ENCODE measurements around the gene NLRX1.

The NLRX1 gene, protein sequence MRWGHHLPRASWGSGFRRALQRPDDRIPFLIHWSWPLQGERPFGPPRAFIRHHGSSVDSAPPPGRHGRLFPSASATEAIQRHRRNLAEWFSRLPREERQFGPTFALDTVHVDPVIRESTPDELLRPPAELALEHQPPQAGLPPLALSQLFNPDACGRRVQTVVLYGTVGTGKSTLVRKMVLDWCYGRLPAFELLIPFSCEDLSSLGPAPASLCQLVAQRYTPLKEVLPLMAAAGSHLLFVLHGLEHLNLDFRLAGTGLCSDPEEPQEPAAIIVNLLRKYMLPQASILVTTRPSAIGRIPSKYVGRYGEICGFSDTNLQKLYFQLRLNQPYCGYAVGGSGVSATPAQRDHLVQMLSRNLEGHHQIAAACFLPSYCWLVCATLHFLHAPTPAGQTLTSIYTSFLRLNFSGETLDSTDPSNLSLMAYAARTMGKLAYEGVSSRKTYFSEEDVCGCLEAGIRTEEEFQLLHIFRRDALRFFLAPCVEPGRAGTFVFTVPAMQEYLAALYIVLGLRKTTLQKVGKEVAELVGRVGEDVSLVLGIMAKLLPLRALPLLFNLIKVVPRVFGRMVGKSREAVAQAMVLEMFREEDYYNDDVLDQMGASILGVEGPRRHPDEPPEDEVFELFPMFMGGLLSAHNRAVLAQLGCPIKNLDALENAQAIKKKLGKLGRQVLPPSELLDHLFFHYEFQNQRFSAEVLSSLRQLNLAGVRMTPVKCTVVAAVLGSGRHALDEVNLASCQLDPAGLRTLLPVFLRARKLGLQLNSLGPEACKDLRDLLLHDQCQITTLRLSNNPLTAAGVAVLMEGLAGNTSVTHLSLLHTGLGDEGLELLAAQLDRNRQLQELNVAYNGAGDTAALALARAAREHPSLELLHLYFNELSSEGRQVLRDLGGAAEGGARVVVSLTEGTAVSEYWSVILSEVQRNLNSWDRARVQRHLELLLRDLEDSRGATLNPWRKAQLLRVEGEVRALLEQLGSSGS

DNA sequence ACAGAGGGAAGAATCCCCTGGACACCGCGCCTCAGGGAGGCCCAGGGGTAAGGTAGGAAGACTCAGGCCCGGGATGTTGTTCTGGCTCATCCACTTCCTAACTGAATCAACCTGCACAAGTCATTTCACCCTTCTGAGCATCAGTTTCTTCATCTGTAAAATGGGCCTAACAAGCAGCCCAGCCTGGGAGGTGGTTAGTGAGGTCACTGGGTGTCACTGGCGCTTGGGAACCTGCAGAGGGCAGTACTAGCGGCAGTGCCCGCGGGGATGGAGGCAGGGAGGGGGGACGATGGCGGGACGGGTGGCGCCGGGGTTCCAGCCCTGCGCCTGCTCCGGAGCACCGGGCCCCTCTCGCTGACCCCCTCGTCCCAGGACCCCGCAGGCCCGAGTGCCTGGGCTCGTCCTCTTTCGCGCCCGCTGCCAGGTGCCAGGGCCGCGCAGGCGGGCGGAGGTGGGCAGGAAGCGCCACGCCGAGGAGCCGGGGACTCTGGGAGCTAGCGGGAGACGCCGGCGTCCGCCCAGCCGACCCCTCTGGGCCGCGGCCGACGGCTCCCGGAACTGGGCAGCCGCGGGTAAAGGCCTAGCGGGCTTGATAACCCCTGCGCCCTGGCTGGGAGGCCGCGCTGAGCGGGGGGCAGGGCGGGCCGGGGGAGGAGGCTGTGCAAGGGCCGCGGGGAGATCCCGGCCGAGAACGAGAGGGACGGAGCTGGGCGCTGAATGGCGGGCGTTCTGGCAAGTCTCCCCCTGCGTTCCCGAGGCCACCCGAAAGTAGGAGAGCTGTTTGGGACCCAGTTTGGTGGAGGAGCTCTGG is at the start of gene NLRX1:
Gene NLRX1, plus strand, starts transcription at position 255 of the 811 bp plus-strand sequence. CDS start 2,679 bp downstream, outside the sequence.
- ChIA-PET CTCF (interaction anchor here (0.6 to 5.3 kb wide), 38 partner anchors 9 to 206 kb away, joined by 3 to 46 read pairs (median 4); no protein-coding TSS in a partner anchor), POLR2A (no interaction called here)
- TF ChIP-seq, protein P1, sequence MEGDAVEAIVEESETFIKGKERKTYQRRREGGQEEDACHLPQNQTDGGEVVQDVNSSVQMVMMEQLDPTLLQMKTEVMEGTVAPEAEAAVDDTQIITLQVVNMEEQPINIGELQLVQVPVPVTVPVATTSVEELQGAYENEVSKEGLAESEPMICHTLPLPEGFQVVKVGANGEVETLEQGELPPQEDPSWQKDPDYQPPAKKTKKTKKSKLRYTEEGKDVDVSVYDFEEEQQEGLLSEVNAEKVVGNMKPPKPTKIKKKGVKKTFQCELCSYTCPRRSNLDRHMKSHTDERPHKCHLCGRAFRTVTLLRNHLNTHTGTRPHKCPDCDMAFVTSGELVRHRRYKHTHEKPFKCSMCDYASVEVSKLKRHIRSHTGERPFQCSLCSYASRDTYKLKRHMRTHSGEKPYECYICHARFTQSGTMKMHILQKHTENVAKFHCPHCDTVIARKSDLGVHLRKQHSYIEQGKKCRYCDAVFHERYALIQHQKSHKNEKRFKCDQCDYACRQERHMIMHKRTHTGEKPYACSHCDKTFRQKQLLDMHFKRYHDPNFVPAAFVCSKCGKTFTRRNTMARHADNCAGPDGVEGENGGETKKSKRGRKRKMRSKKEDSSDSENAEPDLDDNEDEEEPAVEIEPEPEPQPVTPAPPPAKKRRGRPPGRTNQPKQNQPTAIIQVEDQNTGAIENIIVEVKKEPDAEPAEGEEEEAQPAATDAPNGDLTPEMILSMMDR (IDR thresholded peaks at IDR 0.05; ENCODE audit: control extremely low read depth, extremely low read depth, low read depth, missing control alignments), result peak; percentile 98
- DNase-seq (ENCODE audit: extremely low spot score), result peak; percentile 96

DNA sequence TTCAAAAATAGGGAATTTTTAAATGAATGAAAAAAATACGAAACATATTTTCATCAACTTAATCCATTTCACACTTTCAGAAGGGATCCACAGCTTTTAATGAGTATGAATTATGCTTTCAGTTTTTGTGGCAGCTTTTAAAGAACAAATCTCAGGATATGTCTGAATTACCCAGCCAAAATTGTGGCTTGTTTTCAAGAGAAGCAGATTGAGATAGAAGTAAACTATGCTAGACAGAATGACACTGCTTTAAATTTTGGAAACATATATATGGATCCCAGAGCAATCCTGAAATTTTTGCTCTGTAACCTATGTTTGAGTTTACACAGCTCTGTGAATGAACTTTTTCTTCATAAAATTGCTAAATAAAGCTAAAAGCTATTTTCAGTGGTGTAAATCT is 49.6 kb upstream of the NLRX1 start:
- POLR2A ChIA-PET, result interaction anchor here (0.6 kb wide), 1 partner anchor 34 kb away, joined by 6 read pairs; no protein-coding TSS in a partner anchor
- TF ChIP-seq, protein P1 (IDR thresholded peaks at IDR 0.05; ENCODE audit: control extremely low read depth, extremely low read depth, low read depth, missing control alignments), result no peak
- DNase-seq (ENCODE audit: extremely low spot score), result no peak
- CTCF ChIA-PET, result interaction anchor here (1.1 to 4.9 kb wide), 5 partner anchors 10 to 212 kb away, joined by 3 to 29 read pairs (median 4); partner anchors contain the start of gene C2CD2L

DNA sequence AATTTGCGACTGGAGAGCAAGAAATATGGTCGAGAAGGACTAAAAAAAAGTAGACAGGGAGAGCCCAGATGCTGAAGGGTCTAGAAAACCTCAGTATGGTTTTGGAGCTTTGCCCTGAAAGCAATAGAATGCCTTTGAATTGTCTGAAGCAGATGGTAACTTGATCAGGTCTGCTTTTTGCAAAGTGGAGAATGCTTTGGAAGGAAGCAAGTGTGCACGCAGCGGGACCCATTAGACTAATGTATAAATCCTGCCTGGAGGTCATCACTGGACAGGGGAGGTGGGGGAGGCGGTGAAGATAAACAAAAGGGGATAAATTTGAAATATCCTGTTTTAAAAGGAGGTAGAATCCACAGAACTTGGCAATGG is 47.9 kb upstream of the NLRX1 start:
- ChIA-PET POLR2A (interaction anchor here (1.4 to 1.8 kb wide), 2 partner anchors 18 to 26 kb away, joined by 4 to 10 read pairs; a partner anchor contains a TSS), CTCF (interaction anchor here (0.7 to 4.9 kb wide), 6 partner anchors 9 to 202 kb away, joined by 3 to 29 read pairs (median 10); partner anchors contain the start of gene CBL)
- TF ChIP-seq, protein P1 (IDR thresholded peaks at IDR 0.05; ENCODE audit: control extremely low read depth, extremely low read depth, low read depth, missing control alignments), result no peak
- no peak for DNase-seq (ENCODE audit: extremely low spot score)

DNA sequence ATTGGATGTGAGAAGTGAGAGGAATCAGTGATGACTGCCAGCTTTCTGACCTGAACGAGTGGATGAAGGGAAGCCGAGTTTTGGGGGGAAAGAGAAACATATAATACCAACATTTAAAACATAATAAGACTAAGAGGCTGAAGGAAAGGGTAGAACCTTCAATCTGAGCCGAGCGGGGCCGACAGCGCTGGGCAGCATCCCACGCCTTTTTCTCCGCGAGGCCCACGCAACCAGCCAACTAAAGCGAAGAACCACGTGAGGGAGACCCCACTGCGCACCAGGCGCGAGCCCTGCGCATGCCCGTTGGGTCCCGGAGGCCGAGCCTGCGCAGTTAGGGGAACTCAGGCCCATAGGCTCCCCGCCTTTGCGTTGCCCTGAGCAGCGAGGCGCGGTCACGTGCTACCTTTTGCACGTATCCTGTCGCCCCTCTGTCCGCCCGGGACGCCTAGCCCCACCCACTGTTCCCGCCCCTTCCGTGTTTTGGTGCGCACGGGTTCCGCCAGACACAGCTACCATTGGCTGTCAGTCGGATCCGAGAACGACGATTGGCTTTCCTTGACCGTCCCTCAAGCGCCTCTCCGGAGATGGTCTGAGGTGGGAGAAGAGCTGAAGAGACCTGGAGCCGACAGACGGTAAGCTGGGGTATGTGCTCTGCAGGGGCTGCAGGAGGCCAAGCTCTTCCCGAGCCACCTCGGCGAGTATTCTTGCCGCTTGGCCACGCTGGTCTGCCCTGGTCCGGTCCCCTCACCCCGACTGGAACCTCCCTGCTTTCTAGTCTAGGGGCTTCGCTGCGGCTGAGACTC is 47.3 kb upstream of the NLRX1 start, which contains the start of gene HINFP:
Gene HINFP, plus strand, starts transcription at position 573 of the 803 bp plus-strand sequence. CDS start 5,365 bp downstream, outside the sequence.
- CTCF ChIA-PET, result interaction anchor here (0.7 to 4.9 kb wide), 12 partner anchors 9 to 202 kb away, joined by 3 to 29 read pairs (median 4); partner anchors contain the start of genes CBL and CENATAC

DNA sequence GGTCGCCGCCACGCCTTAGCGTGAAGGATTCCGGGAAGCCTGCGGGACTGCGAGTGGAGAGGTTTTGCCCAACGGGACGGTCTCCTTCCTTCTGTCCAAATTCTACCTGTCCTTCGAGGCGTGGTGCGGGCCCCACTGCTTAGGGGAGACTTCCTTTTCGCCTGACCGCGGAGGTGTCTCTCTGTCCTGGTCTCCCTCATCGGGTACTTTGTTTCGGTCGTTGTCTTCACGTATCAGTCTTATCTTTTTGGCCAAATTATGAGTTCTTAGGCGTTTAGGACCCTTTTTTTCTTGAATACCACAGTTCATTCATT is 46.8 kb upstream of the NLRX1 start:
- DNase-seq (ENCODE audit: extremely low spot score), result no peak
- ChIA-PET CTCF (interaction anchor here (0.8 to 4.9 kb wide), 9 partner anchors 10 to 201 kb away, joined by 3 to 29 read pairs (median 6); partner anchors contain the start of gene CENATAC), POLR2A (interaction anchor here (0.8 to 1.8 kb wide), 5 partner anchors 10 to 29 kb away, joined by 3 to 10 read pairs (median 5); a partner anchor contains a TSS)
- TF ChIP-seq, protein P1 (IDR thresholded peaks at IDR 0.05; ENCODE audit: control extremely low read depth, extremely low read depth, low read depth, missing control alignments), result no peak

More for the DNA sequence above, 47.3 kb upstream of the NLRX1 start, which contains the start of gene HINFP:
- DNase-seq (ENCODE audit: extremely low spot score), result peak; percentile 99
- TF ChIP-seq, protein P1 (IDR thresholded peaks at IDR 0.05; ENCODE audit: control extremely low read depth, extremely low read depth, low read depth, missing control alignments), result no peak
- POLR2A ChIA-PET, result interaction anchor here (0.6 to 1.8 kb wide), 6 partner anchors 10 to 36 kb away, joined by 3 to 12 read pairs (median 5); a partner anchor contains a TSS
